SK-N-SH (cell line): Measurements from ENCODE around the gene NANOS2. TPM values are rescaled to one million over a fixed set of nuclear protein-coding genes. Genes with fewer than 3 reads are reported as not detected.

Experiments
- CTCF ChIA-PET: fragments of 300-600, 350-600 bp; formaldehyde crosslinking; extraction: SDS; loops from one replicate; lab custom pipeline; 2021; lab: Yijun Ruan, JAX
- POLR2A ChIA-PET: fragments of 350-600 bp; sonication (Branson Sonifier 250); formaldehyde crosslinking; extraction: SDS; loops from one replicate; lab custom pipeline; 2020; ENCODE audit warnings: antibody characterized with exemption, inconsistent platforms; lab: Yijun Ruan, JAX
- DNase-seq: peaks from one replicate; pipeline ENCODE4 v3.0.0; 2012
- H2AFZ ChIP-seq: fragments of 200-600 bp; sonication (generic); 2 replicates; pipeline ENCODE4 v1.8.1; 2016; ENCODE audit warnings: antibody characterized with exemption, mild to moderate bottlenecking, low read depth
- H3F3A ChIP-seq: fragments of 200-600 bp; sonication (generic); replicated peaks from 2 replicates; pipeline ENCODE3; 2016; ENCODE audit warnings: antibody characterized with exemption, mild to moderate bottlenecking; ENCODE audit not compliant: insufficient read depth
- H3K27ac ChIP-seq, 2 experiments: fragments of 200-500 bp in 1 of 2; fragments of 200-600 bp in 1 of 2; sonication (Bioruptor generic) in 1 of 2; sonication (generic), shearing (Covaris generic) in 1 of 2; 2 replicates each; pipeline versions ENCODE4 v1.5.1 to v1.6.1; 2014 to 2016; ENCODE audit warnings: low read depth in 2 of 2, inconsistent platforms in 1 of 2, low read length in 1 of 2, mild to moderate bottlenecking in 1 of 2, mixed read lengths in 1 of 2
- H3K27me3 ChIP-seq: fragments of 200-600 bp; sonication (generic), shearing (Covaris generic); 2 replicates; pipeline ENCODE4 v1.6.1; 2016; ENCODE audit warnings: mixed run types; ENCODE audit not compliant: insufficient read depth
- H3K36me3 ChIP-seq, 2 experiments: fragments of 200-500 bp in 1 of 2; fragments of 200-600 bp in 1 of 2; sonication (Bioruptor generic) in 1 of 2; sonication (generic) in 1 of 2; replicated peaks in 1 of 2; 2 replicates each; pipeline versions ENCODE3 to v1.5.1; 2014 to 2016; ENCODE audit warnings: low read length in 1 of 2, mild to moderate bottlenecking in 1 of 2; ENCODE audit not compliant: insufficient read depth in 2 of 2, control insufficient read depth in 1 of 2
- H3K4me1 ChIP-seq, 2 experiments: fragments of 200-500 bp in 1 of 2; fragments of 200-600 bp in 1 of 2; sonication (Bioruptor generic) in 1 of 2; sonication (generic), shearing (Covaris generic) in 1 of 2; 2 replicates each; pipeline versions ENCODE4 v1.5.1 to v1.6.1; 2014 to 2016; ENCODE audit warnings: low read depth in 1 of 2, low read length in 1 of 2, mixed run types in 1 of 2; ENCODE audit not compliant: insufficient read depth in 2 of 2, control insufficient read depth in 1 of 2
- H3K4me2 ChIP-seq: fragments of 200-600 bp; sonication (generic), shearing (Covaris generic); 2 replicates; pipeline ENCODE4 v1.6.1; 2017; ENCODE audit warnings: mixed run types
- H3K4me3 ChIP-seq, 2 experiments: fragments of 200-500 bp in 1 of 2; fragments of 200-600 bp in 1 of 2; sonication (Bioruptor generic) in 1 of 2; sonication (generic), shearing (Covaris generic) in 1 of 2; 2 replicates each; pipeline versions ENCODE4 v1.5.1 to v1.8.1; 2014 to 2016; ENCODE audit warnings: low read depth in 2 of 2, inconsistent platforms in 1 of 2, low read length in 1 of 2, mild to moderate bottlenecking in 1 of 2, mixed read lengths in 1 of 2, moderate library complexity in 1 of 2
- H3K79me2 ChIP-seq: fragments of 200-600 bp; sonication (generic); 2 replicates; pipeline ENCODE4 v1.8.1; 2017; ENCODE audit warnings: mild to moderate bottlenecking; ENCODE audit not compliant: insufficient read depth
- H3K9ac ChIP-seq: fragments of 200-600 bp; sonication (generic); 2 replicates; pipeline ENCODE4 v1.6.1; 2017; ENCODE audit warnings: mixed run types
- H3K9me2 ChIP-seq: fragments of 200-600 bp; sonication (generic); 2 replicates; pipeline ENCODE4 v1.6.1; 2017; ENCODE audit warnings: mixed run types
- H3K9me3 ChIP-seq: fragments of 200-600 bp; sonication (generic); 2 replicates; pipeline ENCODE4 v1.6.1; 2017; ENCODE audit warnings: mixed run types, mild to moderate bottlenecking, moderate library complexity
- H4K20me1 ChIP-seq: fragments of 200-600 bp; sonication (generic); 2 replicates; pipeline ENCODE4 v1.6.1; 2017; ENCODE audit warnings: mild to moderate bottlenecking, mixed run types; ENCODE audit not compliant: insufficient read depth
- CHD2 ChIP-seq: fragments of 150-350 bp; IDR thresholded peaks from 2 replicates; pipeline ENCODE4 v1.6.1; 2018; ENCODE audit warnings: low read length; ENCODE audit not compliant: partially characterized antibody
- CTCF ChIP-seq: fragments of 200-600 bp; sonication (generic); IDR thresholded peaks from 2 replicates; pipeline ENCODE4 v1.6.1; 2017; ENCODE audit warnings: antibody characterized with exemption, mild to moderate bottlenecking, moderate library complexity
- ELF1 ChIP-seq: IDR thresholded peaks from 2 replicates; pipeline ENCODE4 v1.4.0; 2012
- EP300 ChIP-seq, 2 experiments: IDR thresholded peaks; 2 replicates each; pipeline versions ENCODE4 v1.4.0 to v1.6.1; 2012; ENCODE audit warnings: borderline replicate concordance in 1 of 2, low read depth in 1 of 2, low read length in 1 of 2
- GABPA ChIP-seq: IDR thresholded peaks from 2 replicates; pipeline ENCODE4 v1.4.0; 2012; ENCODE audit warnings: low read depth, mild to moderate bottlenecking
- GATA2 ChIP-seq: sonication (generic); formaldehyde crosslinking; IDR thresholded peaks from 2 replicates; pipeline ENCODE4 v1.5.0; 2020; ENCODE audit warnings: mild to moderate bottlenecking, missing genetic modification reagents
- JUND ChIP-seq: IDR thresholded peaks from 2 replicates; pipeline ENCODE4 v1.4.0; 2012
- MAX ChIP-seq: IDR thresholded peaks from 2 replicates; pipeline ENCODE4 v1.4.0; 2012; ENCODE audit warnings: low read depth
- POLR2AphosphoS5 ChIP-seq: IDR thresholded peaks from 2 replicates; pipeline ENCODE4 v1.6.1; 2012; ENCODE audit warnings: low read depth, low read length
- RAD21 ChIP-seq: IDR thresholded peaks from 2 replicates; pipeline ENCODE4 v1.6.1; 2012; ENCODE audit warnings: mild to moderate bottlenecking, low read length
- REST ChIP-seq: IDR thresholded peaks from 2 replicates; pipeline ENCODE4 v1.6.1; 2012; ENCODE audit warnings: mild to moderate bottlenecking, low read depth, low read length, moderate library complexity
- RXRA ChIP-seq: IDR thresholded peaks from 2 replicates; pipeline ENCODE4 v1.4.0; 2012; ENCODE audit warnings: low read depth, mild to moderate bottlenecking, borderline replicate concordance
- USF2 ChIP-seq: fragments of 150-350 bp; IDR thresholded peaks from 2 replicates; pipeline ENCODE4 v1.6.1; 2017; ENCODE audit warnings: antibody characterized with exemption, low read length, low read depth, borderline replicate concordance
- WGBS: methylation state at CpG from one replicate; pipeline ENCODE4 v1.1.6; 2017; ENCODE audit warnings: low lambda C conversion rate; 5-methylcytosine and 5-hydroxymethylcytosine counted together
- polyA plus RNA-seq, 3 experiments: library from polyadenylated mRNA; depleted of rRNA; stranded (reverse); fragments of >200 nt; gene quantifications; 2 replicates each; pipeline ENCODE4 v1.2.3, GENCODE V29; 2012

The NANOS2 gene
- polyA plus RNA-seq, 1 of the 3 experiments (the other 2 are of a cell fraction), result not detected

- TF ChIP-seq USF2 (no peak), GATA2 (CRISPR knock-in tag) (no peak), JUND (no peak), RAD21 (no peak), POLR2AphosphoS5 (no peak), GABPA (no peak)
Observed at GRCh38 chr19:45889210-45889885, 25.2 kb downstream of the NANOS2 start (continued).

GRCh38 chr19:45887200-45887710 lies 27.3 kb downstream of the NANOS2 start:
- no peaks in the 10 kb centered on the region for H3K27me3 ChIP-seq
- H3K36me3 ChIP-seq, result peaks cover 3 to 23% of the 10 kb centered on the region in 2 experiments
- H3K9me2 ChIP-seq, result no peaks in the 10 kb centered on the region
- peak overlapping the region; percentile 72 to 81 for H3K4me3 ChIP-seq
- WGBS, result 78% methylated on average over 6 of the region's 10 CpGs
- peaks cover 16% of the 10 kb centered on the region for H3F3A ChIP-seq
- H3K4me2 ChIP-seq, result peak overlapping the region; percentile 84
- H3K79me2 ChIP-seq, result peaks cover 29% of the 10 kb centered on the region
- peaks cover 27% of the 10 kb centered on the region for H4K20me1 ChIP-seq
- TF ChIP-seq GABPA (no peak), CTCF (no peak)
- peaks cover 3 to 33% of the 10 kb centered on the region in 2 experiments; a peak in 2 of 4 replicates for H3K4me1 ChIP-seq
- peak overlapping the region; percentile 78 to 92 for H3K27ac ChIP-seq
- H3K9ac ChIP-seq, result peak overlapping the region; percentile 77
- no peak for DNase-seq
- ChIA-PET CTCF (interaction anchor here (1.2 to 9.9 kb wide), 4 partner anchors 15 to 117 kb away, joined by 3 to 130 read pairs (median 67); partner anchors contain the start of genes FOXA3, MYPOP, RSPH6A and SYMPK), POLR2A (interaction anchor here (1.6 kb wide), 1 partner anchor 15 kb away, joined by 19 read pairs; the partner anchor contains the start of gene MYPOP)
- no peaks in the 10 kb centered on the region for H3K9me3 ChIP-seq
- peak overlapping the region; percentile 75 for H2AFZ ChIP-seq

GRCh38 chr19:45886427-45887199 lies 28.0 kb downstream of the NANOS2 start:
- H3K9me3 ChIP-seq, result no peaks in the 10 kb centered on the region
- H3K79me2 ChIP-seq, result peaks cover 29% of the 10 kb centered on the region
- peaks cover 33% of the 10 kb centered on the region for H4K20me1 ChIP-seq
- CTCF ChIA-PET, result interaction anchor here (0.8 to 9.9 kb wide), 6 partner anchors 16 to 117 kb away, joined by 3 to 130 read pairs (median 8); partner anchors contain the start of genes FOXA3, MYPOP, RSPH6A and SYMPK
- H3K36me3 ChIP-seq, result peaks cover 3 to 28% of the 10 kb centered on the region in 2 experiments
- H2AFZ ChIP-seq, result peak overlapping the region; percentile 75
- H3K4me3 ChIP-seq, result peak overlapping the region; percentile 72 to 81
- H3K4me1 ChIP-seq, result peaks cover 3 to 39% of the 10 kb centered on the region in 2 experiments; a peak in 2 of 4 replicates
- DNase-seq, result peak; percentile 94
- H3F3A ChIP-seq, result peaks cover 19% of the 10 kb centered on the region
- no peaks in the 10 kb centered on the region for H3K27me3 ChIP-seq
- 2% methylated on average over 23 of the region's 32 CpGs for WGBS
- H3K4me2 ChIP-seq, result peak overlapping the region; percentile 84
- H3K27ac ChIP-seq, result peak overlapping the region; percentile 78 to 92
- peak overlapping the region; percentile 77 for H3K9ac ChIP-seq
- H3K9me2 ChIP-seq, result no peaks in the 10 kb centered on the region
- POLR2A ChIA-PET, result interaction anchor here (0.6 to 1.6 kb wide), 4 partner anchors 16 to 123 kb away, joined by 3 to 19 read pairs (median 5); partner anchors contain the start of genes MYPOP and SYMPK
- peak; percentile 71 for TF ChIP-seq ELF1
- no peak for TF ChIP-seq RXRA
- TF ChIP-seq MAX, result peak; percentile 67; the same call in 1 of the 2 replicates
- TF ChIP-seq REST, result 0 out of 2 replicates have a peak, but pooled peaks have one; percentile 2
- TF ChIP-seq EP300 (IDR thresholded peaks at IDR 0.05; ENCODE audit: borderline replicate concordance in 1 of 2, low read depth in 1 of 2, low read length in 1 of 2), result no peak
- TF ChIP-seq CHD2, result peak; percentile 84
- peak; percentile 87 for TF ChIP-seq GABPA
- no peak for TF ChIP-seq USF2
